KMS-11 (cell line): ENCODE measurements around the gene SLIT1.

ENCODE experiments used
- H2AFZ ChIP-seq: fragments of 200-600 bp; sonication (generic); 2 replicates; pipeline ENCODE4 v1.6.1; 2016; ENCODE audit warnings: antibody characterized with exemption, mixed run types, low read depth
- H3K27ac ChIP-seq: fragments of 200-600 bp; sonication (generic); 2 replicates; pipeline ENCODE4 v1.6.1; 2016; ENCODE audit warnings: mild to moderate bottlenecking, mixed run types
- H3K27me3 ChIP-seq: fragments of 200-600 bp; sonication (generic); 2 replicates; pipeline ENCODE4 v1.6.1; 2017; ENCODE audit warnings: mild to moderate bottlenecking, low read depth, mixed run types, moderate library complexity; ENCODE audit not compliant: insufficient read depth
- H3K36me3 ChIP-seq: fragments of 200-600 bp; sonication (generic); 2 replicates; pipeline ENCODE4 v1.6.1; 2017; ENCODE audit warnings: mild to moderate bottlenecking, mixed run types; ENCODE audit not compliant: insufficient read depth
- H3K4me1 ChIP-seq: fragments of 200-600 bp; sonication (generic); 2 replicates; pipeline ENCODE4 v1.6.1; 2016; ENCODE audit warnings: mild to moderate bottlenecking, low read depth, mixed run types; ENCODE audit not compliant: poor library complexity, severe bottlenecking
- H3K4me2 ChIP-seq: fragments of 200-600 bp; sonication (generic); 2 replicates; pipeline ENCODE4 v1.7.0; 2016; ENCODE audit warnings: mild to moderate bottlenecking, mixed run types
- H3K4me3 ChIP-seq: fragments of 200-600 bp; sonication (generic); IDR thresholded peaks from 2 replicates; pipeline ENCODE4 v1.6.1; 2017; ENCODE audit warnings: low read depth, low read length, mixed read lengths; ENCODE audit not compliant: insufficient read depth
- H3K79me2 ChIP-seq: fragments of 200-600 bp; sonication (generic); 2 replicates; pipeline ENCODE4 v1.6.1; 2016; ENCODE audit warnings: low read depth, mixed run types; ENCODE audit not compliant: insufficient read depth
- H3K9ac ChIP-seq: fragments of 200-600 bp; sonication (generic); 2 replicates; pipeline ENCODE4 v1.6.1; 2016; ENCODE audit warnings: mild to moderate bottlenecking, mixed run types
- H4K20me1 ChIP-seq: fragments of 200-600 bp; sonication (generic); 2 replicates; pipeline ENCODE4 v1.6.1; 2016; ENCODE audit warnings: mild to moderate bottlenecking, mixed run types; ENCODE audit not compliant: insufficient read depth
- CTCF ChIP-seq: fragments of 200-600 bp; sonication (generic); conservative IDR thresholded peaks from 2 replicates; pipeline ENCODE4 v1.6.1; 2017; ENCODE audit warnings: low read depth, mild to moderate bottlenecking, antibody characterized with exemption, low read length, moderate library complexity, mixed read lengths

SLIT1 gene

GRCh38 chr10:97185326-97186058 lies at the start of gene SLIT1:
SLIT1 (minus strand) TSS chr10:97185959; CDS start chr10:97185674, 285 bp downstream.
- H3K27me3 ChIP-seq = no peaks in the 10 kb centered on the region
- H3K4me1 ChIP-seq = peaks cover 16% of the 10 kb centered on the region
- no peak for TF ChIP-seq CTCF
- no peaks in the 10 kb centered on the region for H4K20me1 ChIP-seq
- peak within 1 kb of the TSS; percentile 55; the same call in 1 of the 2 replicates for H3K4me2 ChIP-seq
- H3K27ac ChIP-seq = no peak within 1 kb of the TSS; the same call in 1 of the 2 replicates
- H3K4me3 ChIP-seq = no peak within 1 kb of the TSS
- peak within 1 kb of the TSS; percentile 58; the same call in 1 of the 2 replicates for H3K9ac ChIP-seq
- peaks cover 4% of the 10 kb centered on the region; the same call in 1 of the 2 replicates for H3K79me2 ChIP-seq
- peak within 1 kb of the TSS; percentile 47; the same call in 1 of the 2 replicates for H2AFZ ChIP-seq
- H3K36me3 ChIP-seq = no peaks in the 10 kb centered on the region

GRCh38 chr10:97235353-97235752 lies 49.6 kb upstream of the SLIT1 start:
- Histone ChIP-seq H3K4me3 (no peak overlapping the region), H3K79me2 (no peaks in the 10 kb centered on the region), H3K36me3 (no peaks in the 10 kb centered on the region), H3K4me2 (no peak overlapping the region), H3K27me3 (no peaks in the 10 kb centered on the region), H3K9ac (no peak overlapping the region), H3K4me1 (no peaks in the 10 kb centered on the region), H3K27ac (no peak overlapping the region), H2AFZ (no peak overlapping the region), H4K20me1 (no peaks in the 10 kb centered on the region)
- TF ChIP-seq CTCF = no peak

- H2AFZ ChIP-seq = no peak overlapping the region
Observed at GRCh38 chr10:97234400-97234799, 48.6 kb upstream of the SLIT1 start.

GRCh38 chr10:97230146-97230545 lies 44.4 kb upstream of the SLIT1 start:
- no peaks in the 10 kb centered on the region for H3K79me2 ChIP-seq
- H3K4me3 ChIP-seq = no peak overlapping the region
- peaks cover under 1% of the 10 kb centered on the region for H3K4me1 ChIP-seq
- H3K27me3 ChIP-seq = no peaks in the 10 kb centered on the region
- H4K20me1 ChIP-seq = no peaks in the 10 kb centered on the region
- no peak overlapping the region for H2AFZ ChIP-seq
- H3K27ac ChIP-seq = no peak overlapping the region
- H3K9ac ChIP-seq = no peak overlapping the region
- no peaks in the 10 kb centered on the region for H3K36me3 ChIP-seq
- H3K4me2 ChIP-seq = no peak overlapping the region
- TF ChIP-seq CTCF = no peak

More at GRCh38 chr10:97234400-97234799, 48.6 kb upstream of the SLIT1 start:
- H3K79me2 ChIP-seq = no peaks in the 10 kb centered on the region
- no peaks in the 10 kb centered on the region for H3K36me3 ChIP-seq
- H3K27me3 ChIP-seq = no peaks in the 10 kb centered on the region
- no peak overlapping the region for H3K27ac ChIP-seq
- no peak overlapping the region for H3K9ac ChIP-seq
- no peak overlapping the region for H3K4me2 ChIP-seq
- H3K4me3 ChIP-seq = no peak overlapping the region
- no peaks in the 10 kb centered on the region for H3K4me1 ChIP-seq
- no peaks in the 10 kb centered on the region for H4K20me1 ChIP-seq
- TF ChIP-seq CTCF = peak; percentile 71
